HepG2 (cell line): ENCODE results near the gene ATL2. TPM values are rescaled to one million over a fixed set of nuclear protein-coding genes. Genes with fewer than 3 reads are reported as not detected.

ENCODE experiments used
- GATA4 ChIP-seq: sonication (generic); IDR thresholded peaks from 2 replicates; pipeline ENCODE4 v1.6.1; 2016; ENCODE audit warnings: antibody characterized with exemption, low read depth, borderline replicate concordance
- GATAD2A ChIP-seq: IDR thresholded peaks from 2 replicates; pipeline ENCODE4 v1.6.1; 2016
- MAFG ChIP-seq: sonication (generic); formaldehyde crosslinking; IDR thresholded peaks from 2 replicates; pipeline ENCODE4 v1.5.1; 2020; ENCODE audit warnings: mild to moderate bottlenecking, missing genetic modification reagents
- MXD4 ChIP-seq: IDR thresholded peaks from 2 replicates; pipeline ENCODE4 v1.6.1; 2016; ENCODE audit warnings: mild to moderate bottlenecking, missing biosample characterization, missing genetic modification reagents
- PHF8 ChIP-seq: sonication (generic); formaldehyde crosslinking; IDR thresholded peaks from 2 replicates; pipeline ENCODE4 v1.5.0; 2020; ENCODE audit warnings: missing genetic modification reagents
- TEAD3 ChIP-seq: optimal IDR thresholded peaks from 2 replicates; pipeline ENCODE3; 2016; ENCODE audit warnings: borderline replicate concordance
- ZBTB21 ChIP-seq: sonication (generic); formaldehyde crosslinking; IDR thresholded peaks from 2 replicates; pipeline ENCODE4 v1.4.0; 2020; ENCODE audit warnings: missing genetic modification reagents
- ZNF17 ChIP-seq: sonication (generic); formaldehyde crosslinking; IDR thresholded peaks from 2 replicates; pipeline ENCODE4 v1.5.0; 2020; ENCODE audit warnings: mild to moderate bottlenecking, missing genetic modification reagents
- ZNF441 ChIP-seq: sonication (generic); formaldehyde crosslinking; IDR thresholded peaks from 2 replicates; pipeline ENCODE4 v1.7.0; 2021; ENCODE audit warnings: missing genetic modification reagents, borderline replicate concordance
- polyA plus RNA-seq, 8 experiments: library from polyadenylated mRNA; depleted of rRNA in 3 of 8; stranded (reverse) in 7 of 8; unstranded in 1 of 8; fragments of >200 nt; fragmentation: Illumina TruSeq in 4 of 8; extraction: Trizol in 4 of 8; gene quantifications; 2 replicates each; pipeline versions ENCODE4 v1.2.1 to v1.2.3, GENCODE V29; 2011 to 2016; ENCODE audit warnings: low read depth in 4 of 8, missing spikeins in 1 of 8, mixed read lengths in 1 of 8; ENCODE audit not compliant: insufficient read depth in 1 of 8
- total RNA-seq, 5 experiments: library from RNA; depleted of rRNA; stranded (reverse); fragments of >200 nt; fragmentation: Illumina TruSeq; extraction: Trizol; gene quantifications; 2 replicates each; pipeline ENCODE4 v1.2.3, GENCODE V29; 2016; ENCODE audit warnings: low read depth in 1 of 5
- TF ChIP-seq, protein P1 (sequence below): sonication (generic); formaldehyde crosslinking; IDR thresholded peaks from 2 replicates; pipeline ENCODE4 v1.5.0; 2020; ENCODE audit warnings: missing genetic modification reagents
- TF ChIP-seq, protein P2 (sequence below): sonication (generic); formaldehyde crosslinking; IDR thresholded peaks from 2 replicates; pipeline ENCODE4 v1.5.1; 2020; ENCODE audit warnings: mild to moderate bottlenecking, missing genetic modification reagents, borderline replicate concordance
- TF ChIP-seq, protein P3 (sequence below): IDR thresholded peaks from 2 replicates; pipeline ENCODE4 v1.4.0; 2020; ENCODE audit warnings: mild to moderate bottlenecking, missing genetic modification reagents
- TF ChIP-seq, protein P4 (sequence below): IDR thresholded peaks from 2 replicates; pipeline ENCODE4 v1.6.1; 2016; ENCODE audit warnings: mild to moderate bottlenecking
- TF ChIP-seq, protein P5 (sequence below): sonication (generic); formaldehyde crosslinking; IDR thresholded peaks from 2 replicates; pipeline ENCODE4 v1.8.1; 2022; ENCODE audit warnings: mild to moderate bottlenecking, missing genetic modification reagents

ATL2 gene
- total and polyA plus RNA-seq, 2 of the 13 experiments (the other 11 are each of a cell fraction or from before 2014, with no cell fraction given): 56.5 to 119 TPM

DNA sequence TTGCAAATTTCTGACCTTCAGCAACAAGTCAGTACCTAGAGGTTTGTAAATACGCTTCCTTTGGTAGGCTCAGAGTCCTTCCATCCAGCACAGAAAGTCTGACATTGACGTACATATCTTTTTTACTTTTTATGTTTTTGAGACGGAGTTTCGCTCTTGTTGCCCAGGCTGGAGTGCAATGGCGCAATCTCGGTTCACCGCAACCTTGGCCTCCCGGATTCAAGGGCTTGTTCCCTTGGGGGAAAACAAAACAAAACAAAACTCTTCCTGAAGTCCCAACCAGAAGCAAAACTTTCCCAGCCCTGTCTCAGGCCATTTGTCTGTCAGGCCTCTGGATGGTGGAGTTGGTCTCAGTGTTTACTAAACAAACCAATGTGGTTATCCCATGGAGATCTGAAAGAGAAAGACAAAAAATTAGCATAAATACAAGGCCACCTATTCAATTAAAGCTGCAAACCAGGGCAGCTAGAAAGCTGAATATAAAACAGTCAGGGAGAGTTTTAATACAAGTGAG is 29.6 kb upstream of the ATL2 start (continued):
- TF ChIP-seq, protein P1, sequence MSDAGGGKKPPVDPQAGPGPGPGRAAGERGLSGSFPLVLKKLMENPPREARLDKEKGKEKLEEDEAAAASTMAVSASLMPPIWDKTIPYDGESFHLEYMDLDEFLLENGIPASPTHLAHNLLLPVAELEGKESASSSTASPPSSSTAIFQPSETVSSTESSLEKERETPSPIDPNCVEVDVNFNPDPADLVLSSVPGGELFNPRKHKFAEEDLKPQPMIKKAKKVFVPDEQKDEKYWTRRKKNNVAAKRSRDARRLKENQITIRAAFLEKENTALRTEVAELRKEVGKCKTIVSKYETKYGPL (CRISPR knock-in tag): 0 out of 2 replicates have a peak, but pooled peaks have one; percentile 14
- TF ChIP-seq GATAD2A (CRISPR knock-in tag) (peak; percentile 88), TEAD3 (CRISPR knock-in tag) (peak; percentile 77), ZNF441 (CRISPR knock-in tag) (peak; percentile 98), MAFG (CRISPR knock-in tag) (no peak), MXD4 (CRISPR knock-in tag) (0 out of 2 replicates have a peak, but pooled peaks have one; percentile 21), ZNF17 (0 out of 2 replicates have a peak, but pooled peaks have one; percentile 71), ZBTB21 (CRISPR knock-in tag) (peak; percentile 39; the same call in 1 of the 2 replicates), GATA4 (peak; percentile 53; the same call in 1 of the 2 replicates), PHF8 (CRISPR knock-in tag) (peak; percentile 50)
- TF ChIP-seq, protein P2, sequence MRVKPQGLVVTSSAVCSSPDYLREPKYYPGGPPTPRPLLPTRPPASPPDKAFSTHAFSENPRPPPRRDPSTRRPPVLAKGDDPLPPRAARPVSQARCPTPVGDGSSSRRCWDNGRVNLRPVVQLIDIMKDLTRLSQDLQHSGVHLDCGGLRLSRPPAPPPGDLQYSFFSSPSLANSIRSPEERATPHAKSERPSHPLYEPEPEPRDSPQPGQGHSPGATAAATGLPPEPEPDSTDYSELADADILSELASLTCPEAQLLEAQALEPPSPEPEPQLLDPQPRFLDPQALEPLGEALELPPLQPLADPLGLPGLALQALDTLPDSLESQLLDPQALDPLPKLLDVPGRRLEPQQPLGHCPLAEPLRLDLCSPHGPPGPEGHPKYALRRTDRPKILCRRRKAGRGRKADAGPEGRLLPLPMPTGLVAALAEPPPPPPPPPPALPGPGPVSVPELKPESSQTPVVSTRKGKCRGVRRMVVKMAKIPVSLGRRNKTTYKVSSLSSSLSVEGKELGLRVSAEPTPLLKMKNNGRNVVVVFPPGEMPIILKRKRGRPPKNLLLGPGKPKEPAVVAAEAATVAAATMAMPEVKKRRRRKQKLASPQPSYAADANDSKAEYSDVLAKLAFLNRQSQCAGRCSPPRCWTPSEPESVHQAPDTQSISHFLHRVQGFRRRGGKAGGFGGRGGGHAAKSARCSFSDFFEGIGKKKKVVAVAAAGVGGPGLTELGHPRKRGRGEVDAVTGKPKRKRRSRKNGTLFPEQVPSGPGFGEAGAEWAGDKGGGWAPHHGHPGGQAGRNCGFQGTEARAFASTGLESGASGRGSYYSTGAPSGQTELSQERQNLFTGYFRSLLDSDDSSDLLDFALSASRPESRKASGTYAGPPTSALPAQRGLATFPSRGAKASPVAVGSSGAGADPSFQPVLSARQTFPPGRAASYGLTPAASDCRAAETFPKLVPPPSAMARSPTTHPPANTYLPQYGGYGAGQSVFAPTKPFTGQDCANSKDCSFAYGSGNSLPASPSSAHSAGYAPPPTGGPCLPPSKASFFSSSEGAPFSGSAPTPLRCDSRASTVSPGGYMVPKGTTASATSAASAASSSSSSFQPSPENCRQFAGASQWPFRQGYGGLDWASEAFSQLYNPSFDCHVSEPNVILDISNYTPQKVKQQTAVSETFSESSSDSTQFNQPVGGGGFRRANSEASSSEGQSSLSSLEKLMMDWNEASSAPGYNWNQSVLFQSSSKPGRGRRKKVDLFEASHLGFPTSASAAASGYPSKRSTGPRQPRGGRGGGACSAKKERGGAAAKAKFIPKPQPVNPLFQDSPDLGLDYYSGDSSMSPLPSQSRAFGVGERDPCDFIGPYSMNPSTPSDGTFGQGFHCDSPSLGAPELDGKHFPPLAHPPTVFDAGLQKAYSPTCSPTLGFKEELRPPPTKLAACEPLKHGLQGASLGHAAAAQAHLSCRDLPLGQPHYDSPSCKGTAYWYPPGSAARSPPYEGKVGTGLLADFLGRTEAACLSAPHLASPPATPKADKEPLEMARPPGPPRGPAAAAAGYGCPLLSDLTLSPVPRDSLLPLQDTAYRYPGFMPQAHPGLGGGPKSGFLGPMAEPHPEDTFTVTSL: peak; percentile 86; the same call in 1 of the 2 replicates
- TF ChIP-seq, protein P3, sequence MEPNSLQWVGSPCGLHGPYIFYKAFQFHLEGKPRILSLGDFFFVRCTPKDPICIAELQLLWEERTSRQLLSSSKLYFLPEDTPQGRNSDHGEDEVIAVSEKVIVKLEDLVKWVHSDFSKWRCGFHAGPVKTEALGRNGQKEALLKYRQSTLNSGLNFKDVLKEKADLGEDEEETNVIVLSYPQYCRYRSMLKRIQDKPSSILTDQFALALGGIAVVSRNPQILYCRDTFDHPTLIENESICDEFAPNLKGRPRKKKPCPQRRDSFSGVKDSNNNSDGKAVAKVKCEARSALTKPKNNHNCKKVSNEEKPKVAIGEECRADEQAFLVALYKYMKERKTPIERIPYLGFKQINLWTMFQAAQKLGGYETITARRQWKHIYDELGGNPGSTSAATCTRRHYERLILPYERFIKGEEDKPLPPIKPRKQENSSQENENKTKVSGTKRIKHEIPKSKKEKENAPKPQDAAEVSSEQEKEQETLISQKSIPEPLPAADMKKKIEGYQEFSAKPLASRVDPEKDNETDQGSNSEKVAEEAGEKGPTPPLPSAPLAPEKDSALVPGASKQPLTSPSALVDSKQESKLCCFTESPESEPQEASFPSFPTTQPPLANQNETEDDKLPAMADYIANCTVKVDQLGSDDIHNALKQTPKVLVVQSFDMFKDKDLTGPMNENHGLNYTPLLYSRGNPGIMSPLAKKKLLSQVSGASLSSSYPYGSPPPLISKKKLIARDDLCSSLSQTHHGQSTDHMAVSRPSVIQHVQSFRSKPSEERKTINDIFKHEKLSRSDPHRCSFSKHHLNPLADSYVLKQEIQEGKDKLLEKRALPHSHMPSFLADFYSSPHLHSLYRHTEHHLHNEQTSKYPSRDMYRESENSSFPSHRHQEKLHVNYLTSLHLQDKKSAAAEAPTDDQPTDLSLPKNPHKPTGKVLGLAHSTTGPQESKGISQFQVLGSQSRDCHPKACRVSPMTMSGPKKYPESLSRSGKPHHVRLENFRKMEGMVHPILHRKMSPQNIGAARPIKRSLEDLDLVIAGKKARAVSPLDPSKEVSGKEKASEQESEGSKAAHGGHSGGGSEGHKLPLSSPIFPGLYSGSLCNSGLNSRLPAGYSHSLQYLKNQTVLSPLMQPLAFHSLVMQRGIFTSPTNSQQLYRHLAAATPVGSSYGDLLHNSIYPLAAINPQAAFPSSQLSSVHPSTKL: peak; percentile 93
- TF ChIP-seq, protein P4, sequence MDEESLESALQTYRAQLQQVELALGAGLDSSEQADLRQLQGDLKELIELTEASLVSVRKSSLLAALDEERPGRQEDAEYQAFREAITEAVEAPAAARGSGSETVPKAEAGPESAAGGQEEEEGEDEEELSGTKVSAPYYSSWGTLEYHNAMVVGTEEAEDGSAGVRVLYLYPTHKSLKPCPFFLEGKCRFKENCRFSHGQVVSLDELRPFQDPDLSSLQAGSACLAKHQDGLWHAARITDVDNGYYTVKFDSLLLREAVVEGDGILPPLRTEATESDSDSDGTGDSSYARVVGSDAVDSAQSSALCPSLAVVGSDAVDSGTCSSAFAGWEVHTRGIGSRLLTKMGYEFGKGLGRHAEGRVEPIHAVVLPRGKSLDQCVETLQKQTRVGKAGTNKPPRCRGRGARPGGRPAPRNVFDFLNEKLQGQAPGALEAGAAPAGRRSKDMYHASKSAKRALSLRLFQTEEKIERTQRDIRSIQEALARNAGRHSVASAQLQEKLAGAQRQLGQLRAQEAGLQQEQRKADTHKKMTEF (CRISPR knock-in tag): peak; percentile 70; the same call in 1 of the 2 replicates
- TF ChIP-seq, protein P5, sequence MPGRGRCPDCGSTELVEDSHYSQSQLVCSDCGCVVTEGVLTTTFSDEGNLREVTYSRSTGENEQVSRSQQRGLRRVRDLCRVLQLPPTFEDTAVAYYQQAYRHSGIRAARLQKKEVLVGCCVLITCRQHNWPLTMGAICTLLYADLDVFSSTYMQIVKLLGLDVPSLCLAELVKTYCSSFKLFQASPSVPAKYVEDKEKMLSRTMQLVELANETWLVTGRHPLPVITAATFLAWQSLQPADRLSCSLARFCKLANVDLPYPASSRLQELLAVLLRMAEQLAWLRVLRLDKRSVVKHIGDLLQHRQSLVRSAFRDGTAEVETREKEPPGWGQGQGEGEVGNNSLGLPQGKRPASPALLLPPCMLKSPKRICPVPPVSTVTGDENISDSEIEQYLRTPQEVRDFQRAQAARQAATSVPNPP (CRISPR knock-in tag): 0 out of 2 replicates have a peak, but pooled peaks have one; percentile 11
